ENCODE data around the gene SRP54. TPM values are rescaled to one million over a fixed set of nuclear protein-coding genes. Genes with fewer than 3 reads are reported as not detected.

SRP54 gene
- total RNA-seq, 4 donors from 2014 or later: 40.5 to 48.9 (median 47.1) TPM

- WGBS, 2 donors (ENCODE audit: low coverage in 1 of 2): 89 to 93% methylated on average over 3 of the region's 3 CpGs
- no peak overlapping the region for H3K4me3 ChIP-seq
- no peak overlapping the region for H3K27ac ChIP-seq
- H3K9me3 ChIP-seq: no peaks in the 10 kb centered on the region
- TF ChIP-seq CTCF (IDR thresholded peaks at IDR 0.05): no peak
- no peak for TF ChIP-seq EP300 (IDR thresholded peaks at IDR 0.05)
- no peak for TF ChIP-seq POLR2AphosphoS5 (IDR thresholded peaks at IDR 0.05)
- TF ChIP-seq POLR2A (IDR thresholded peaks at IDR 0.05): no peak
- H3K4me1 ChIP-seq: peaks cover 2 to 46% (median 14%) of the 10 kb centered on the region in 3 donors
- no peaks in the 10 kb centered on the region for H3K36me3 ChIP-seq
- no peaks in the 10 kb centered on the region for H3K27me3 ChIP-seq
- no peak for ATAC-seq
Observed at GRCh38 chr14:34987180-34987579, 4.4 kb downstream of the SRP54 start.

- Histone ChIP-seq H3K36me3 (no peaks in the 10 kb centered on the region), H3K9me3 (no peaks in the 10 kb centered on the region), H3K4me1 (peaks cover 0 to 31% (median 3%) of the 10 kb centered on the region in 3 donors), H3K4me3 (no peak overlapping the region), H3K27me3 (no peaks in the 10 kb centered on the region), H3K27ac (no peak overlapping the region)
- TF ChIP-seq CTCF (IDR thresholded peaks at IDR 0.05) (no peak), POLR2AphosphoS5 (IDR thresholded peaks at IDR 0.05) (no peak), EP300 (IDR thresholded peaks at IDR 0.05) (no peak), POLR2A (IDR thresholded peaks at IDR 0.05) (no peak)
- no peak for ATAC-seq
Observed at GRCh38 chr14:34989762-34990161, 7.0 kb downstream of the SRP54 start.

GRCh38 chr14:34993426-34993825 is 10.6 kb downstream of the SRP54 start:
- TF ChIP-seq CTCF (IDR thresholded peaks at IDR 0.05) (no peak), POLR2A (IDR thresholded peaks at IDR 0.05) (no peak), POLR2AphosphoS5 (IDR thresholded peaks at IDR 0.05) (no peak), EP300 (IDR thresholded peaks at IDR 0.05) (no peak)
- Histone ChIP-seq H3K36me3 (no peaks in the 10 kb centered on the region), H3K27me3 (no peaks in the 10 kb centered on the region), H3K9me3 (no peaks in the 10 kb centered on the region), H3K27ac (no peak overlapping the region), H3K4me3 (no peak overlapping the region), H3K4me1 (peaks cover 0 to 25% (median 0%) of the 10 kb centered on the region in 3 donors)
- no peak for ATAC-seq
- WGBS, 2 donors (ENCODE audit: low coverage in 1 of 2): 93% methylated on average over 3 of the region's 3 CpGs; no CpG with 5 or more reads in 1 of the 2 donors

GRCh38 chr14:34994668-34995067 is 11.9 kb downstream of the SRP54 start:
- no peak for TF ChIP-seq EP300 (IDR thresholded peaks at IDR 0.05)
- no peak for TF ChIP-seq POLR2A (IDR thresholded peaks at IDR 0.05)
- no peak for TF ChIP-seq CTCF (IDR thresholded peaks at IDR 0.05)
- no peak for TF ChIP-seq POLR2AphosphoS5 (IDR thresholded peaks at IDR 0.05)
- Histone ChIP-seq H3K4me1 (peaks cover 0 to 17% (median 0%) of the 10 kb centered on the region in 3 donors), H3K27ac (no peak overlapping the region), H3K27me3 (no peaks in the 10 kb centered on the region), H3K36me3 (peaks cover 0 to 7% of the 10 kb centered on the region in 2 donors), H3K4me3 (no peak overlapping the region), H3K9me3 (no peaks in the 10 kb centered on the region)
- no peak for ATAC-seq
- 70 to 74% methylated on average over 2 of the region's 2 CpGs for WGBS, 2 donors (ENCODE audit: low coverage in 1 of 2)

- Histone ChIP-seq H3K4me3 (no peak overlapping the region), H3K36me3 (peaks cover 0 to 38% of the 10 kb centered on the region in 2 donors), H3K27me3 (no peaks in the 10 kb centered on the region), H3K27ac (no peak overlapping the region), H3K9me3 (no peaks in the 10 kb centered on the region), H3K4me1 (peaks cover 0 to 17% (median 0%) of the 10 kb centered on the region in 3 donors)
- TF ChIP-seq EP300 (IDR thresholded peaks at IDR 0.05) (no peak), POLR2A (IDR thresholded peaks at IDR 0.05) (no peak), CTCF (IDR thresholded peaks at IDR 0.05) (no peak), POLR2AphosphoS5 (IDR thresholded peaks at IDR 0.05) (no peak)
- 15 to 28% methylated on average over 3 of the region's 3 CpGs for WGBS, 2 donors (ENCODE audit: low coverage in 1 of 2)
- ATAC-seq: no peak
Observed at GRCh38 chr14:34997762-34998161, 15.0 kb downstream of the SRP54 start.

Data from gastroesophageal sphincter (tissue), 4 donors.